GM18507 (cell line): ENCODE data around the gene CCDC88C.
"Not testable (repeated sequence)": the region's sequence is repeated elsewhere in the genome, so short reads cannot be mapped to it uniquely, and the experiment has no call there.

Experiments
- DNase-seq: peaks from one replicate; pipeline ENCODE4 v3.0.0; 2011; ENCODE audit warnings: low read depth; ENCODE audit not compliant: insufficient read length; ENCODE audit errors: extremely low spot score
- FAIRE-seq: peaks from 2 replicates; lab custom pipeline; 2011; peaks lifted over from hg19 to GRCh38; lab: Jason Lieb, UNC

CCDC88C gene

GRCh38 chr14:91244501-91244901 lies 173.1 kb downstream of the CCDC88C start, which contains the start of gene GPR68:
GPR68 (minus strand) TSS chr14:91244704; CDS start chr14:91235050, 9,654 bp downstream.
- FAIRE-seq, result no peak
- no peak for DNase-seq

- FAIRE-seq (peak; percentile 36), DNase-seq (no peak)
Observed at GRCh38 chr14:91243074-91243471, 174.5 kb downstream of the CCDC88C start.

DNA sequence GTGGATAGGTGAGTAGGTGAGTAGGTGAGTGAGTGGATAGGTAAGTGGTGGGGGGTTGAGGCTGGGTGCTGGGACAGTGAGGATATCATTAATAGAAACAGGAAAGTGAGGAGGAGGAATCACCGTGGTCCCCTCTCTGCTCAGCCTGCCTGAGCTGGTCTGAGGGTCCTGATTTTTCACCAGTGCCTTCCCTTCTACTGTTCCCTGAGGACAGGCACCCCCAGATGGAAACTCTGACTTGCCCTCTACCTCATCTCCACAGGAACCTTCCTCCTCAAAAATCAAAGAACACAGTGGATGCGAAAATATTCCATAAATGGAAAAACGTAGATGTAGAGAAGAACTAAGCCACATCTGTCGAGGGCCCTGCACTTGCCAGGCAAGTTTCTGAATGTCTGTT lies 175.0 kb downstream of the CCDC88C start:
- no peak for FAIRE-seq
- no peak for DNase-seq

- peak; percentile 91 for FAIRE-seq
Observed at GRCh38 chr14:91241863-91242262, 175.8 kb downstream of the CCDC88C start.

DNA sequence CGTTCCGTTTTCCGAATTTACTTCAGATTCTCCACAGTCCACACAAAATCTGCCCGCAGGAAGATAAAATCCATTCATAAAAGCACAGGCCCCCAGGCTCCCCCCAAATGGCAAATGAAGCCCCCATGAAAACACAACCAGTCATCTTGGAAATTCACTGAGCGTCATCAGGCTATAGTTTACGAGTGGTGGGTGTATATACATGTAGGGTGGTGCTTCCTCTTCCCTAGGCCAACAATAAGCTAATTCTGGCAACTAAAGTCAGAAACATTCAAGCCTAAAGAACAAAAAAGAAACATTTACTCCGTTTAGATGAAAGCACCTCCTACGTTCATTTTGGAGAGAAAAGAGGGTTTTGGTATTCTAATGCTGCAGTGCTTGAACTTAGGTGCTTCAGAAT lies 179.0 kb downstream of the CCDC88C start:
- DNase-seq, result no peak
- FAIRE-seq, result peak; percentile 5

More at GRCh38 chr14:91241863-91242262, 175.8 kb downstream of the CCDC88C start:
- no peak for DNase-seq

DNA sequence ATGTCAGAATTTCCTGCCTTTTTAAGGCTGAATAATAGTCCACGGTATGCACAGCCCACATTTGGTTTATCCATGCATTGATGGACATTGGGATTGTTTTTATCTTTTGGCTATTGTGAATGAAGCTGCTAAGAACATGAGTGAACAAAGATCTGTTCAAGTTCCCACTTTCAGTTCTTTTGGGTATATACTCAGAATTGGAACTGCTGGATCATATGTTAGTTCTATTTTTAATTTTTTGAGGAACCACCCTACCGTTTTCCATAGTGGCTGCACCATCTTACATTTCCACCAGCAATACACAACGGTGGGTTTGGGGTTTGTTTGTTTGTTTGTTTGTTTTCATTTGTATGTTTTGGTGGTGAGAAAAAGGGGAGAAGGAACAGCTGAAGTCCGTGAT lies 179.5 kb downstream of the CCDC88C start:
- FAIRE-seq, result no peak

GRCh38 chr14:91237219-91237618 lies 180.4 kb downstream of the CCDC88C start:
- DNase-seq, result no peak
- FAIRE-seq, result no peak

More for the DNA sequence above, 179.5 kb downstream of the CCDC88C start:
- DNase-seq, result no peak

DNA sequence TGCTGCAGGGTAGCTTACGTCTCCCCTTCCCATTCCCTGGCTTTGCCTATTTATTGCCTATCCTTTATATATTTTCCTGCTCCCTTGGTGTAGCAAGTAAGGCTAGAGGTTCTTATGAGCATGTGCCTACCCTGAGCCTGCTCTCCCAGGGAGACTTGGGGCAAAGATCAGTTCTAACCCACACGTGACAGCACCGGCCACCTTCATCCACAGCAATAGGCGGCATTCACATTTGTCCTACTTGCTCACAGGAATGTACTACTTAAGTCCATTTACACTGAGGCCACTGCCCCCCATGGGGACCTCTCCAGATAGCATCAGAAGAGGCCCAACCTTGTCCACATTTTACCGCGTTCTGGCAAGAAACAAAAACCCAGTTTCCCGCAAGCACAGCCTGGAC lies 181.8 kb downstream of the CCDC88C start:
- FAIRE-seq, result no peak

GRCh38 chr14:91234791-91235114 lies 182.9 kb downstream of the CCDC88C start:
- FAIRE-seq (no peak), DNase-seq (no peak)

More for the DNA sequence above, 181.8 kb downstream of the CCDC88C start:
- DNase-seq, result no peak

GRCh38 chr14:91233936-91234790 lies 183.5 kb downstream of the CCDC88C start:
- FAIRE-seq (no peak), DNase-seq (no peak)

DNA sequence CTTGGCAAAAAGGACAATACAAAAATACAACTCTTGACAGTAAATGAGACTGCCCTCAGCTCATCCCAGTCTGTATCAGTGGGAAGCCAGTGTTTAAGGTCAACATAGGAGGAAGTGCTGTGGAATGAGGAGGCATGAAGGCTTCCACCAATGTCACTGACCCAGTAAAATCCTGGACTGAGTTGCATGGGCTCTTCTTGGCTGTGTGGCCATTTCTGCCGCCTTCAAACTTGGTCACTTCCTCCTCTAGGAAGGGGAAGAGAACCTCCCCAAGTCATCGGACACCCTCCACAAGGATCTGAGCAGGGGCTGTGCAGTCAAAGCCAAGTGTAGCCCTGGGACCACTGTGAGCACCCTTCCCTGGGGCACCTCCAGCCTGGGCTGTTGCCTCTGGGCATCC lies 185.0 kb downstream of the CCDC88C start:
- FAIRE-seq (no peak), DNase-seq (no peak)

- DNase-seq (no peak), FAIRE-seq (peak; percentile 31)
Observed at GRCh38 chr14:91232052-91232451, 185.6 kb downstream of the CCDC88C start.

DNA sequence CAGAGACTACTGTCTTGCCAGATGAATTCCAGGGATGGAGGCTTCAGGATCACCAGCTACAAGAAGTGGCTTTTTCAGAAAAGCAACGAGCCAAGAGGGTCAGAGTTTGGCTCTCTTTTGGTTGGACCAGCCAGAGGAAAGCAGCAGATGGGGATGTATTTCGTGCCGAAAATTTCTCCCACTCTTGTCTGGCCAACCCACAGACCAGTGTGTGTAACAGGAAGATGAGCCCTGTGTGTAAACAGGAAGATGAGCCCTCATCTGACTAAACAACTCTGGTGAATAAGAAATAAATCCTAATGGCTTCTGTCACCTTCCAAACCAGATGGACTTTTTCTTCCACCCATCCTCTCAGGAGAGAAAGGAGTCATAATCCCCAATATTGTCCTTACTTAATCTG lies 186.2 kb downstream of the CCDC88C start:
- no peak for DNase-seq
- no peak for FAIRE-seq

DNA sequence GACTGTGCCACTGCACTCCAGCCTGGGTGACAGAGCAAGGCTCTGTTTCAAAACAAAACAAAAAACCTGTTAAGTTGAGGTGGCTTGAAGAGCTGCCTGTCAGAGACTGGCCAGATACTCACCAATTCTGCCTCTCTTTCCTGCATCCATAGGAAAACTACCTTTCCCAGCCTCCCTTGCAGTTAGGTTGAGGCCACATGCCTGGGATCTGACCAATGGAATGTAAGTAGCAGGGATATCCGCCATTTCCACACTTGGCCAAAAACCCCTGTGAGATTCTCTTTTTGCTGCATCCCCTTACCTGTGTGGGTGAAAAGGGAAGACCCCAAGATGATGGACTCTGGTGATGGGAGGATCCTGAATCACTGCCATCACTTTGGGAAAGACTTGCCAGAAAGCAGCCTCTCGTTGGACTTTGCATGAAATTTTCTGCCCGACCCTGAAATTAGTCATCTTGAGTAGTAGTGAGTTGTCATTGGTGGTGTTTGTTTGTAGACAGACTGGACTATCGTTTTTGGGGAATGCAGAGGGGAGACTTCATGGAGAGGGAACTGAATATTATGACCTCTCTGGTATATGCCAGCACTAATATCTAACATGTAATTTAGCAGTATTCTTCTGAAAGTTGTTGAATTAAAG lies 187.1 kb downstream of the CCDC88C start:
- no peak for FAIRE-seq
- DNase-seq, result no peak

DNA sequence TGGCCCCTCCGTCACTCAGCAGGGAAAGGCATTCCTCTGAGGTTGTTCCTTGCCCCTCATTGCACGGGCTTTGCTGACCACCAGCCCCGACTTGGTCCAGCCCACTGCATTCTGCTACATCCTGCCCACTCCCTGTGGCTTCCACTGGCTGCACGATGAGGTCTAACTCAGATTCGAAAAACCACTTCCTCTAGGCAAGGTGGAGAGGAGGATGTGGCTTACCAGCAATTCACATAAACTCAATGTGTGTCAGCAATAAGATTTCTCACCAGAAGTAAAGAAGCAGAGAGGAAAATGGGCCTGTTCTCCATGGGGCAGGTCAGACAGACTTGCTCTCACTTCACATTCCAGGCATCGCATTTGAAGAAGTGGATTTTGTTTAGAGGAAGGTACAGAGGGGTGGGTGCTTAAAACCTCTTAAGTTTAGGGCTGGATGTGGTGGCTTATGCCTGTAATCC lies 187.8 kb downstream of the CCDC88C start:
- DNase-seq (no peak), FAIRE-seq (peak; percentile 100)

DNA sequence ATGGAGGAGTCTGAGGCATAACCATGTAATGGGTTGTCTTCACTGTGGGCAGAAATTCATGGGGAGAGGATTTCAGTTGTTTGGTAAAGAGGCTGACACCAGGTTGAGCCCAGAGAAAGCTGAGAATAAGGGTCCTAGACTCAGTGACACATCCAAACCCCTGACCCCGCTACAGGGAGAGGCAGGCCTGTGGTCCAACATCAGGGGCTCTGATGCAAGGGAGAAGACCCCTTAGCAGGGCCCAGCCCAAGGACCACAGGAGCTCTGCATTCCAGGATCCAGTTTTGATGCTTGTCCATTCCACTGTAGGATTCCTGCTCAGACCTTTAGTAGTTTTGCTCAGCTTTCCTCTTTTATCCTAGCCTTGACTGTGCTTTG lies 188.6 kb downstream of the CCDC88C start:
- FAIRE-seq (no peak), DNase-seq (no peak)

- no peak for DNase-seq
- FAIRE-seq, result no peak
Observed at GRCh38 chr14:91228112-91229004, 189.3 kb downstream of the CCDC88C start.

DNA sequence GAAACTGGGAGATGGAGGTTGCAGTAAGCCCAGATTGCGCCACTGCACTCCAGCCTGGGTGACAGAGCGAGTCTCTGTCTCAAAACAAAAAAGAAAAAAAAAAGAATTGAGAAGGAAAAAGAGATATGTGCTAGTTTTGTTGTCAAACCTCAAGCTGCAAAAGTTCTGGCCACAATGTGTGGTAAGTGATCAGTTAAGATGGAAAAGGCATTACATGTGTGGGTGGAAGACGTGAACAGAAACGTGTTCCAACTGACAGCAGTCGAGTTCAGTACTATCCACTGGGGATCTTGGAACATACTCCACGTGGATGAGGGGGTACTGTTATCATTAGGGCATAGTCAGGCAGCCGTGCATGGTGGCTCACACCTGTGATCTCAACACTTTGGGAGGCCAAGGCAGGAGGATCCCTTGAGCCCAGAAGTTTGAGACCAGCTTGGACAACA lies 190.4 kb downstream of the CCDC88C start:
- DNase-seq (no peak), FAIRE-seq (peak; percentile 63)

DNA sequence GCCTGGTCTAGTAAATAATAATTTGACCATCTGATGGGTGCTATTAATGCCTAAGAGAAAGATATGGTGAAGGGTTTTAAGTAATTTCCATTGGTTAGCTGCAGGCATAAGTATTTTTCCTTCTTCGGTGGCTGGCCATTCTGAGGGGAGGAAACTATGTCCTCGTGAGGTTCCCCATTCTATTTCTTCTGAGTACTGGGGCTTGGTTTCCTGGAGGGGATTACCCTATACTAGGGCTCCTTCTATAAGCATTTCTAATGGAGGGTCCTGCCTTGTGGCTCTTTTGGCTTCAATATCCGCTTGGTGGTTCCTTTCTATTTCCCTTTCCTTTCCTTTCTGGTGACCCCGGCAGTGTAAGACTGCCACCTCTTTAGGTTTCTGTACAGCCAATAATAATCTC lies 191.3 kb downstream of the CCDC88C start:
- FAIRE-seq, DNase-seq: not testable (repeated sequence)

GRCh38 chr14:91225025-91225424 lies 192.6 kb downstream of the CCDC88C start:
- no peak for FAIRE-seq
- no peak for DNase-seq
